Heart left ventricle (tissue), 16 donors: ENCODE measurements around the gene FARP1. TPM values are rescaled to one million over a fixed set of nuclear protein-coding genes. Genes with fewer than 3 reads are reported as not detected.
A peak's percentile ranks its signal among the peaks of the same experiment; 100 is the strongest.

Experiments
- ATAC-seq, 4 donors: fragments of 200-7000 bp; cut with Tn5 transposase; one replicate each; pipeline ENCODE4 v1.9.1; 2020 to 2022; ENCODE audit warnings: moderate library complexity in 4 of 4, mild to moderate bottlenecking in 3 of 4, moderate number of reproducible peaks in 1 of 4
- DNase-seq, 5 donors: peaks; one replicate each; pipeline ENCODE4 v3.0.0-alpha.2; 2020
- H3K27ac ChIP-seq, 12 donors: fragments of 200-600 bp; sonication (generic) in 4 of 12; one replicate each; pipeline versions ENCODE4 v1.5.0 to v1.8.0; 2016 to 2022; ENCODE audit warnings: mild to moderate bottlenecking in 2 of 12
- H3K27me3 ChIP-seq, 9 donors: fragments of 200-600 bp; sonication (generic) in 2 of 9; one replicate each; pipeline versions ENCODE4 v1.5.1 to v1.8.0; 2016 to 2022; ENCODE audit warnings: mild to moderate bottlenecking in 3 of 9
- H3K36me3 ChIP-seq, 9 donors: fragments of 200-600 bp; sonication (generic) in 2 of 9; one replicate each; pipeline versions ENCODE4 v1.5.0 to v1.8.0; 2018 to 2022; ENCODE audit warnings: mild to moderate bottlenecking in 2 of 9
- H3K4me1 ChIP-seq, 12 donors: fragments of 200-600 bp; sonication (generic) in 4 of 12; one replicate each; pipeline versions ENCODE4 v1.5.0 to v1.8.0; 2016 to 2022; ENCODE audit warnings: mild to moderate bottlenecking in 3 of 12
- H3K4me3 ChIP-seq, 12 donors: fragments of 200-600 bp; sonication (generic) in 4 of 12; one replicate each; pipeline versions ENCODE4 v1.5.0 to v1.8.0; 2017 to 2022; ENCODE audit warnings: mild to moderate bottlenecking in 9 of 12, moderate library complexity in 4 of 12
- H3K9me3 ChIP-seq, 12 donors: fragments of 200-600 bp; sonication (generic) in 4 of 12; one replicate each; pipeline versions ENCODE4 v1.5.0 to v1.8.0; 2016 to 2022; ENCODE audit warnings: mild to moderate bottlenecking in 1 of 12
- CTCF ChIP-seq, 12 donors: fragments of 200-600 bp; sonication (generic) in 4 of 12; IDR thresholded peaks; one replicate each; pipeline versions ENCODE4 v1.5.0 to v1.8.0; 2018 to 2022; ENCODE audit warnings: antibody characterized with exemption in 12 of 12, mild to moderate bottlenecking in 5 of 12
- POLR2A ChIP-seq, 2 donors: fragments of 450-650 bp; IDR thresholded peaks; one replicate each; pipeline ENCODE4 v1.6.1; 2017; ENCODE audit warnings: antibody characterized with exemption in 2 of 2, mild to moderate bottlenecking in 2 of 2, moderate library complexity in 2 of 2
- WGBS, 4 donors: extraction: QIAGEN DNeasy Blood & Tissue Kit in 2 of 4; methylation state at CpG; one replicate each; pipeline versions ENCODE4 v1.1.5 to v1.1.7; 2013 to 2018; 5-methylcytosine and 5-hydroxymethylcytosine counted together
- intact Hi-C, 10 donors: fragments of 100-400 bp; cut with DNase I; formaldehyde crosslinking; loops; one replicate each; pipeline versions ENCODE4 v1.11.1 to v1.14.2; 2022
- polyA plus RNA-seq, 2 donors: library from polyadenylated mRNA; stranded (reverse); fragments of 200-250 nt; gene quantifications; one replicate each; pipeline ENCODE4 v1.2.3, GENCODE V29; 2013
- total RNA-seq, 9 donors: library from RNA; depleted of rRNA in 2 of 9; stranded (reverse); fragments of >200 nt in 2 of 9; fragmentation: NEBNext Ultra II Directional in 3 of 9; extraction: Animal tissue kit (Norgen Biotek cat#: 25700) in 3 of 9; gene quantifications; one replicate each; pipeline versions ENCODE4 v1.1.0 to v1.2.4, GENCODE V29; 2016 to 2023
- donor health status: ischemic (EF 13 %, LVEDD 7.1; RV severe dilation, severe dysfunction).
- donor health status: healthy with polysubstance abuse.
- donor health status: DM: no; HTN: yes; CAD: no.
- donor health status: DM: no; HTN: no; CAD: no.
- donor health status: ischemic (EF 25% LVEDD 6.9; RV normal size, moderate dysfunction).
- donor health status: ischemic (EF 25% LVEDD 5.7; RV mildly dilated, moderate dysfunction).
- donor health status: healthy.
- donor health status: DM: yes; HTN: yes; CAD: no.
- donor health status: ischemic (EF 35%, LVEDD 5.7; RV mildly dilated, moderate dysfunction).
- donor health status: nonischemic (EF 11% LVEDD 7.7; RV severe dilation, severe dysfunction).
- donor health status: DM: yes; HTN: yes; CAD: no.
- donor health status: PGD.
- donor health status: ischemic (EF 29% LVEDD 5.4; RV normal size, mild dysfunction).
- donor health status: nonischemic (EF 23%, LVEDD 6.1; RV moderate dilation, normal function).

Gene FARP1
- total and polyA plus RNA-seq, 11 donors = 7.7 to 51.8 (median 22.3) TPM

GRCh38 chr13:98143601-98144026, 720 bp downstream of the FARP1 start:
- ATAC-seq (peak in 3 of 4 donors; percentile 4 to 34 (median 16)), DNase-seq (peak in 4 of 5 donors; percentile 27 to 65 (median 40))
- 0% methylated on average over 19 to 60 of the region's 60 CpGs for WGBS, 4 donors
- intact Hi-C loops = loop anchor here (2.0 to 10.0 kb wide), 14 partner anchors 71 to 531 kb away; partner anchors contain the start of gene STK24 (in 1 of the 10)
- peaks cover 0 to 31% (median 0%) of the 10 kb centered on the region in 9 donors for H3K27me3 ChIP-seq
- H3K4me1 ChIP-seq = peaks cover 0 to 30% (median 17%) of the 10 kb centered on the region in 12 donors
- peaks cover 0 to 2% (median 0%) of the 10 kb centered on the region in 9 donors for H3K36me3 ChIP-seq
- no peak for TF ChIP-seq CTCF (IDR thresholded peaks at IDR 0.05)
- TF ChIP-seq POLR2A (IDR thresholded peaks at IDR 0.05) = no peak
- H3K27ac ChIP-seq = peak overlapping the region in 11 of 12 donors; percentile 42 to 78 (median 72)
- H3K4me3 ChIP-seq = peak overlapping the region; percentile 43 to 99 (median 68)
- no peaks in the 10 kb centered on the region for H3K9me3 ChIP-seq

GRCh38 chr13:98144027-98144741, 1.3 kb downstream of the FARP1 start:
- Histone ChIP-seq H3K36me3 (peaks cover 0 to 5% (median 0%) of the 10 kb centered on the region in 9 donors), H3K9me3 (no peaks in the 10 kb centered on the region), H3K4me3 (peak overlapping the region; percentile 43 to 99 (median 68)), H3K27me3 (peaks cover 0 to 31% (median 0%) of the 10 kb centered on the region in 9 donors), H3K27ac (peak overlapping the region in 9 of 12 donors; percentile 42 to 78 (median 74)), H3K4me1 (peaks cover 0 to 30% (median 17%) of the 10 kb centered on the region in 12 donors)
- WGBS, 4 donors = 7 to 12% (median 10%) methylated on average over 21 of the region's 21 CpGs
- ATAC-seq = peak in 2 of 4 donors; percentile 11 to 19
- TF ChIP-seq POLR2A (IDR thresholded peaks at IDR 0.05) (no peak), CTCF (IDR thresholded peaks at IDR 0.05) (no peak)
- DNase-seq = peak in 4 of 5 donors; percentile 27 to 40 (median 30)
- intact Hi-C loops = loop anchor here (5.0 to 10.0 kb wide), 13 partner anchors 71 to 531 kb away; partner anchors contain the start of gene STK24 (in 1 of the 10)

GRCh38 chr13:98144801-98145350, 2.0 kb downstream of the FARP1 start:
- DNase-seq = no peak
- TF ChIP-seq POLR2A (IDR thresholded peaks at IDR 0.05) (no peak), CTCF (IDR thresholded peaks at IDR 0.05) (peak in 1 of 12 donors; percentile 10)
- Histone ChIP-seq H3K27me3 (peaks cover 0 to 31% (median 0%) of the 10 kb centered on the region in 9 donors), H3K9me3 (no peaks in the 10 kb centered on the region), H3K36me3 (peaks cover 0 to 5% (median 0%) of the 10 kb centered on the region in 9 donors), H3K4me3 (peak overlapping the region in 9 of 12 donors; percentile 56 to 99 (median 69)), H3K4me1 (peaks cover 0 to 30% (median 17%) of the 10 kb centered on the region in 12 donors), H3K27ac (peak overlapping the region in 2 of 12 donors; percentile 62 to 78)
- ATAC-seq = no peak
- 52 to 66% (median 58%) methylated on average over 10 of the region's 10 CpGs for WGBS, 4 donors
- intact Hi-C loops = loop anchor here (5.0 to 10.0 kb wide), 13 partner anchors 70 to 530 kb away; partner anchors contain the start of gene STK24 (in 1 of the 10)

GRCh38 chr13:98147521-98147920, 4.6 kb downstream of the FARP1 start:
- TF ChIP-seq CTCF (IDR thresholded peaks at IDR 0.05) (no peak), POLR2A (IDR thresholded peaks at IDR 0.05) (no peak)
- ATAC-seq (no peak), DNase-seq (no peak)
- intact Hi-C loops = loop anchor here in 8 of 10 donors (10.0 kb wide), 7 partner anchors 67 to 527 kb away; no protein-coding TSS in a partner anchor
- no peak overlapping the region for H3K4me3 ChIP-seq
- no peaks in the 10 kb centered on the region for H3K9me3 ChIP-seq
- H3K36me3 ChIP-seq = peaks cover 0 to 5% (median 0%) of the 10 kb centered on the region in 9 donors
- H3K27ac ChIP-seq = no peak overlapping the region
- 78 to 83% (median 78%) methylated on average over 5 of the region's 5 CpGs for WGBS, 4 donors
- peaks cover 0 to 23% (median 14%) of the 10 kb centered on the region in 12 donors for H3K4me1 ChIP-seq
- H3K27me3 ChIP-seq = peaks cover 0 to 20% (median 0%) of the 10 kb centered on the region in 9 donors
